Liver (tissue), 9 donors: Measurements from ENCODE around the gene CHD5. TPM values are rescaled to one million over a fixed set of nuclear protein-coding genes. Genes with fewer than 3 reads are reported as not detected.

Experiments used
- DNase-seq: peaks from one replicate; pipeline ENCODE4 v3.0.0-alpha.2; 2017; ENCODE audit warnings: low spot score
- H3K27ac ChIP-seq, 2 donors: one replicate each; pipeline ENCODE4 v1.7.0; 2013; ENCODE audit warnings: inconsistent platforms in 2 of 2, low read length in 2 of 2, control low read depth in 1 of 2, low read depth in 1 of 2, mild to moderate bottlenecking in 1 of 2
- H3K27me3 ChIP-seq, 4 donors: one replicate each; pipeline versions ENCODE4 v1.6.1 to v1.7.0; 2013; ENCODE audit warnings: low read length in 3 of 4, inconsistent platforms in 1 of 4, mild to moderate bottlenecking in 1 of 4, moderate library complexity in 1 of 4; ENCODE audit not compliant: control insufficient read depth in 4 of 4, insufficient read depth in 4 of 4
- H3K36me3 ChIP-seq, 4 donors: one replicate each; pipeline versions ENCODE4 v1.6.1 to v1.7.0; 2013; ENCODE audit warnings: low read length in 3 of 4, mild to moderate bottlenecking in 3 of 4, low read depth in 1 of 4, moderate library complexity in 1 of 4; ENCODE audit not compliant: control insufficient read depth in 4 of 4, insufficient read depth in 3 of 4
- H3K4me1 ChIP-seq, 4 donors: one replicate each; pipeline versions ENCODE4 v1.6.1 to v1.7.0; 2013; ENCODE audit warnings: low read length in 3 of 4, mild to moderate bottlenecking in 3 of 4, moderate library complexity in 1 of 4; ENCODE audit not compliant: control insufficient read depth in 4 of 4, insufficient read depth in 4 of 4
- H3K4me3 ChIP-seq, 3 donors: one replicate each; pipeline versions ENCODE4 v1.6.1 to v1.7.0; 2013; ENCODE audit warnings: low read length in 3 of 3, control low read depth in 1 of 3, low read depth in 1 of 3, mild to moderate bottlenecking in 1 of 3
- H3K9ac ChIP-seq, 2 donors: one replicate each; pipeline ENCODE4 v1.7.0; 2013; ENCODE audit warnings: low read length in 2 of 2, mild to moderate bottlenecking in 2 of 2, moderate library complexity in 2 of 2, control low read depth in 1 of 2, low read depth in 1 of 2
- H3K9me3 ChIP-seq, 4 donors: one replicate each; pipeline versions ENCODE4 v1.6.1 to v1.7.0; 2013; ENCODE audit warnings: low read length in 3 of 4; ENCODE audit not compliant: control insufficient read depth in 4 of 4
- EGR1 ChIP-seq, 2 donors: IDR thresholded peaks; 2 replicates each; pipeline ENCODE4 v1.6.1; 2016 to 2018; ENCODE audit warnings: antibody characterized with exemption in 2 of 2, low read depth in 2 of 2
- FOXA1 ChIP-seq: IDR thresholded peaks from 2 replicates; pipeline ENCODE4 v1.6.1; 2016; ENCODE audit warnings: antibody characterized with exemption
- FOXA2 ChIP-seq: IDR thresholded peaks from 2 replicates; pipeline ENCODE4 v1.6.1; 2016; ENCODE audit warnings: antibody characterized with exemption
- GABPA ChIP-seq, 2 donors: IDR thresholded peaks in 1 of 2; conservative IDR thresholded peaks in 1 of 2; 2 replicates each; pipeline ENCODE4 v1.6.1; 2016; ENCODE audit warnings: antibody characterized with exemption in 2 of 2, mild to moderate bottlenecking in 1 of 2, moderate library complexity in 1 of 2
- HNF4A ChIP-seq, 2 donors: conservative IDR thresholded peaks; 2 replicates each; pipeline ENCODE4 v1.6.1; 2016; ENCODE audit warnings: antibody characterized with exemption in 2 of 2, mild to moderate bottlenecking in 2 of 2
- HNF4G ChIP-seq: IDR thresholded peaks from 2 replicates; pipeline ENCODE4 v1.6.1; 2016; ENCODE audit warnings: antibody characterized with exemption
- JUND ChIP-seq, 2 donors: IDR thresholded peaks; 2 replicates each; pipeline ENCODE4 v1.6.1; 2016; ENCODE audit warnings: antibody characterized with exemption in 2 of 2
- RAD21 ChIP-seq, 2 donors: IDR thresholded peaks; 2 replicates each; pipeline ENCODE4 v1.6.1; 2016; ENCODE audit warnings: antibody characterized with exemption in 2 of 2, mild to moderate bottlenecking in 2 of 2
- RXRA ChIP-seq, 2 donors: IDR thresholded peaks; 2 replicates each; pipeline ENCODE4 v1.6.1; 2017 to 2018; ENCODE audit warnings: antibody characterized with exemption in 2 of 2, mild to moderate bottlenecking in 1 of 2
- SP1 ChIP-seq: IDR thresholded peaks from 2 replicates; pipeline ENCODE4 v1.6.1; 2018; ENCODE audit warnings: antibody characterized with exemption, mild to moderate bottlenecking
- TAF1 ChIP-seq: conservative IDR thresholded peaks from 2 replicates; pipeline ENCODE4 v1.6.1; 2016; ENCODE audit warnings: antibody characterized with exemption, mild to moderate bottlenecking
- YY1 ChIP-seq: IDR thresholded peaks from 2 replicates; pipeline ENCODE4 v1.6.1; 2016; ENCODE audit warnings: antibody characterized with exemption, mild to moderate bottlenecking
- WGBS: extraction: QIAGEN DNeasy Blood & Tissue Kit; methylation state at CpG from one replicate; pipeline ENCODE4 v1.1.7; 2013; 5-methylcytosine and 5-hydroxymethylcytosine counted together
- polyA plus RNA-seq, 2 donors: library from polyadenylated mRNA; stranded (reverse) in 1 of 2; unstranded in 1 of 2; fragments of 200-250 nt in 1 of 2; fragments of >200 nt in 1 of 2; fragmentation: Nextera tagmentation in 1 of 2; extraction: Ambion mirVana in 1 of 2; gene quantifications; one replicate each; pipeline versions ENCODE4 v1.2.1 to v1.2.3, GENCODE V29; 2013 to 2015
- total RNA-seq, 2 donors: library from RNA; depleted of rRNA; stranded (reverse); fragments of >200 nt; gene quantifications; one replicate each; pipeline ENCODE4 v1.2.3, GENCODE V29; 2014
- TF ChIP-seq, protein P1 (sequence below): IDR thresholded peaks from 2 replicates; pipeline ENCODE4 v1.6.1; 2016; ENCODE audit warnings: antibody characterized with exemption
- TF ChIP-seq, protein P2 (sequence below): IDR thresholded peaks from 2 replicates; pipeline ENCODE4 v1.6.1; 2016; ENCODE audit warnings: antibody characterized with exemption
- TF ChIP-seq, protein P3 (sequence below): IDR thresholded peaks from 2 replicates; pipeline ENCODE4 v1.6.1; 2016; ENCODE audit warnings: antibody characterized with exemption, mild to moderate bottlenecking
- TF ChIP-seq, protein P4 (sequence below): IDR thresholded peaks from 2 replicates; pipeline ENCODE4 v1.6.1; 2016; ENCODE audit warnings: antibody characterized with exemption
- donor health status: healthy.
- donor health status: healthy.
- donor health status: healthy.
- donor health status: healthy.
- donor health status: healthy.

CHD5 gene
- total and polyA plus RNA-seq, 4 donors = under 0.01 to 0.08 TPM; not detected in 2

DNA sequence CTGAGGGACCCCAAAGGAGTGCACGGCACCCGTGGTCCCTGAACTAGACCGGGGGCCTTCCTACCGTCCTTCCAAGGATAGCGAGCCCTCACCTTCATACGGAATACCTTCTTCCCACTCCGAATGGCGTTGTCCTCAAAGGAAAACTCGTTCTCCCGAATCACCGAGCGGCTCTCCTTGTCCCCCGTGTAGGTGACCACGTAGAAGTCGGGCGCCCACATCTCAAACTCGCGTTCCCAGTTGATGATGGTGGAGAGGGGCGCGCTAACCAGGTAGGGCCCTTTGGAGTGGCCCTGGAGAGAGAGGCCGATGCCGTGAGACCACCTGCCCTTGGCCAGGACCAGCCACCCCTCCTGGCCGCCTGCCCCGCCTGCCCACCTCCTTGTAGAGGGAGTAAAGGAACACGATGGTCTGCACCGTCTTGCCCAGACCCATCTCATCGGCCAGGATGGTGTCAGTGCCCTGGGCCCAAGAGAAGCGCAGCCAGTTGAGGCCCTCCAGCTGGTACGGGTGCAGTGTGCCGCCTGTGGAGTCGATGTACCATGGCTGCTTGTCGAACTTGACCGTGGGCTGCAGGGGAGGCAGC, 38.0 kb downstream of the CHD5 start:
- H3K9me3 ChIP-seq = no peaks in the 10 kb centered on the region
- H3K27me3 ChIP-seq = no peaks in the 10 kb centered on the region
- H3K4me3 ChIP-seq = no peak overlapping the region
- H3K27ac ChIP-seq = no peak overlapping the region
- no peak overlapping the region for H3K9ac ChIP-seq
- no peak for DNase-seq
- 93% methylated on average over 33 of the region's 33 CpGs for WGBS
- TF ChIP-seq EGR1 (IDR thresholded peaks at IDR 0.05; ENCODE audit: low read depth in 2 of 2) = no peak
- no peak for TF ChIP-seq TAF1
- TF ChIP-seq, protein P1, sequence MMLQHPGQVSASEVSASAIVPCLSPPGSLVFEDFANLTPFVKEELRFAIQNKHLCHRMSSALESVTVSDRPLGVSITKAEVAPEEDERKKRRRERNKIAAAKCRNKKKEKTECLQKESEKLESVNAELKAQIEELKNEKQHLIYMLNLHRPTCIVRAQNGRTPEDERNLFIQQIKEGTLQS = no peak
- no peak for TF ChIP-seq FOXA2
- H3K36me3 ChIP-seq = no peaks in the 10 kb centered on the region
- H3K4me1 ChIP-seq = no peaks in the 10 kb centered on the region

DNA sequence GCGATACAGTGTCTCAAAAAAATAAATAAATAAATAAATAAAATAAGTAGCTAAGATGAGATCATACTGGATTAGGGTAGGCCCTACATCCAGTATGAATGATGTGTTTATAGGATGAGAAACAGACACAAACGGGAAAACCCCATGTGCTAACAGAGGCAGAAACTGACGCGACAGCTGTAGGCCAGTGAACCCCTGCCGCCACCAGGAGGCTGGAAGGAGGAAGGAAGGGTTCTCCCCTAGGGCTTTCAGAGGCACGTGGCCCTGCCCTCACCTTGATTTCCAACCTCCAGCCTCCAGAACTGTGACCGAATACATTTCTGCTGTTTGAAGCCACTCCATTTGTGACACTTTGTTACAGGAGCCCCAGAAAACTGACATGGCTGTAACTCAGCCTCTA, 38.5 kb downstream of the CHD5 start:
- no peaks in the 10 kb centered on the region for H3K27me3 ChIP-seq
- H3K9ac ChIP-seq = no peak overlapping the region
- WGBS = 48% methylated on average over 7 of the region's 7 CpGs
- H3K4me3 ChIP-seq = no peak overlapping the region
- H3K4me1 ChIP-seq = no peaks in the 10 kb centered on the region
- H3K9me3 ChIP-seq = no peaks in the 10 kb centered on the region
- H3K27ac ChIP-seq = no peak overlapping the region
- no peaks in the 10 kb centered on the region for H3K36me3 ChIP-seq
- no peak for DNase-seq
- no peak for TF ChIP-seq RXRA (IDR thresholded peaks at IDR 0.05)
- TF ChIP-seq YY1 = no peak
- TF ChIP-seq, protein P2, sequence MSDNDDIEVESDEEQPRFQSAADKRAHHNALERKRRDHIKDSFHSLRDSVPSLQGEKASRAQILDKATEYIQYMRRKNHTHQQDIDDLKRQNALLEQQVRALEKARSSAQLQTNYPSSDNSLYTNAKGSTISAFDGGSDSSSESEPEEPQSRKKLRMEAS = no peak
- TF ChIP-seq FOXA1 = no peak
- no peak for TF ChIP-seq SP1
- TF ChIP-seq EGR1 (IDR thresholded peaks at IDR 0.05; ENCODE audit: low read depth in 2 of 2) = no peak
- TF ChIP-seq, protein P3, sequence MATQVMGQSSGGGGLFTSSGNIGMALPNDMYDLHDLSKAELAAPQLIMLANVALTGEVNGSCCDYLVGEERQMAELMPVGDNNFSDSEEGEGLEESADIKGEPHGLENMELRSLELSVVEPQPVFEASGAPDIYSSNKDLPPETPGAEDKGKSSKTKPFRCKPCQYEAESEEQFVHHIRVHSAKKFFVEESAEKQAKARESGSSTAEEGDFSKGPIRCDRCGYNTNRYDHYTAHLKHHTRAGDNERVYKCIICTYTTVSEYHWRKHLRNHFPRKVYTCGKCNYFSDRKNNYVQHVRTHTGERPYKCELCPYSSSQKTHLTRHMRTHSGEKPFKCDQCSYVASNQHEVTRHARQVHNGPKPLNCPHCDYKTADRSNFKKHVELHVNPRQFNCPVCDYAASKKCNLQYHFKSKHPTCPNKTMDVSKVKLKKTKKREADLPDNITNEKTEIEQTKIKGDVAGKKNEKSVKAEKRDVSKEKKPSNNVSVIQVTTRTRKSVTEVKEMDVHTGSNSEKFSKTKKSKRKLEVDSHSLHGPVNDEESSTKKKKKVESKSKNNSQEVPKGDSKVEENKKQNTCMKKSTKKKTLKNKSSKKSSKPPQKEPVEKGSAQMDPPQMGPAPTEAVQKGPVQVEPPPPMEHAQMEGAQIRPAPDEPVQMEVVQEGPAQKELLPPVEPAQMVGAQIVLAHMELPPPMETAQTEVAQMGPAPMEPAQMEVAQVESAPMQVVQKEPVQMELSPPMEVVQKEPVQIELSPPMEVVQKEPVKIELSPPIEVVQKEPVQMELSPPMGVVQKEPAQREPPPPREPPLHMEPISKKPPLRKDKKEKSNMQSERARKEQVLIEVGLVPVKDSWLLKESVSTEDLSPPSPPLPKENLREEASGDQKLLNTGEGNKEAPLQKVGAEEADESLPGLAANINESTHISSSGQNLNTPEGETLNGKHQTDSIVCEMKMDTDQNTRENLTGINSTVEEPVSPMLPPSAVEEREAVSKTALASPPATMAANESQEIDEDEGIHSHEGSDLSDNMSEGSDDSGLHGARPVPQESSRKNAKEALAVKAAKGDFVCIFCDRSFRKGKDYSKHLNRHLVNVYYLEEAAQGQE = no peak
- no peak for TF ChIP-seq JUND (IDR thresholded peaks at IDR 0.05)
- TF ChIP-seq GABPA (IDR thresholded peaks at IDR 0.05 in 1 of 2, conservative IDR thresholded peaks at IDR 0.05 in 1 of 2) = no peak
- no peak for TF ChIP-seq HNF4G
- no peak for TF ChIP-seq HNF4A (conservative IDR thresholded peaks at IDR 0.05)
- no peak for TF ChIP-seq RAD21 (IDR thresholded peaks at IDR 0.05)
- TF ChIP-seq, protein P1 = no peak
- TF ChIP-seq TAF1 = no peak
- TF ChIP-seq, protein P4, sequence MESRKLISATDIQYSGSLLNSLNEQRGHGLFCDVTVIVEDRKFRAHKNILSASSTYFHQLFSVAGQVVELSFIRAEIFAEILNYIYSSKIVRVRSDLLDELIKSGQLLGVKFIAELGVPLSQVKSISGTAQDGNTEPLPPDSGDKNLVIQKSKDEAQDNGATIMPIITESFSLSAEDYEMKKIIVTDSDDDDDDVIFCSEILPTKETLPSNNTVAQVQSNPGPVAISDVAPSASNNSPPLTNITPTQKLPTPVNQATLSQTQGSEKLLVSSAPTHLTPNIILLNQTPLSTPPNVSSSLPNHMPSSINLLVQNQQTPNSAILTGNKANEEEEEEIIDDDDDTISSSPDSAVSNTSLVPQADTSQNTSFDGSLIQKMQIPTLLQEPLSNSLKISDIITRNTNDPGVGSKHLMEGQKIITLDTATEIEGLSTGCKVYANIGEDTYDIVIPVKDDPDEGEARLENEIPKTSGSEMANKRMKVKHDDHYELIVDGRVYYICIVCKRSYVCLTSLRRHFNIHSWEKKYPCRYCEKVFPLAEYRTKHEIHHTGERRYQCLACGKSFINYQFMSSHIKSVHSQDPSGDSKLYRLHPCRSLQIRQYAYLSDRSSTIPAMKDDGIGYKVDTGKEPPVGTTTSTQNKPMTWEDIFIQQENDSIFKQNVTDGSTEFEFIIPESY = no peak
- TF ChIP-seq FOXA2 = no peak
